HepG2 (cell line): ENCODE measurements around the gene RCE1. TPM values are rescaled to one million over a fixed set of nuclear protein-coding genes. Genes with fewer than 3 reads are reported as not detected.

Experiments used
- BCL3 ChIP-seq: sonication (generic); formaldehyde crosslinking; IDR thresholded peaks from 2 replicates; pipeline ENCODE4 v1.5.1; 2020; ENCODE audit warnings: mild to moderate bottlenecking, missing genetic modification reagents, moderate library complexity
- ETV5 ChIP-seq: IDR thresholded peaks from 2 replicates; pipeline ENCODE4 v1.6.1; 2018; ENCODE audit warnings: missing biosample characterization, missing genetic modification reagents, inconsistent platforms, borderline replicate concordance
- KLF13 ChIP-seq: sonication (generic); formaldehyde crosslinking; IDR thresholded peaks from 2 replicates; pipeline ENCODE4 v1.4.0; 2020; ENCODE audit warnings: mild to moderate bottlenecking, missing genetic modification reagents
- MAZ ChIP-seq, 2 experiments: sonication (generic) in 1 of 2; formaldehyde crosslinking in 1 of 2; IDR thresholded peaks; 2 replicates each; pipeline versions ENCODE4 v1.5.0 to v1.6.1; 2012 to 2020; ENCODE audit warnings: low read depth in 2 of 2, mild to moderate bottlenecking in 2 of 2, borderline replicate concordance in 1 of 2, improper control_type of control experiment in 1 of 2, low read length in 1 of 2, missing genetic modification reagents in 1 of 2, moderate library complexity in 1 of 2
- NFE2 ChIP-seq: sonication (generic); formaldehyde crosslinking; IDR thresholded peaks from 2 replicates; pipeline ENCODE4 v1.4.0; 2020; ENCODE audit warnings: missing genetic modification reagents
- PAF1 ChIP-seq: IDR thresholded peaks from 2 replicates; pipeline ENCODE4 v1.6.1; 2016; ENCODE audit warnings: missing genetic modification reagents, missing compliant biosample characterization
- PAWR ChIP-seq: sonication (generic); formaldehyde crosslinking; IDR thresholded peaks from 2 replicates; pipeline ENCODE4 v1.4.0; 2020; ENCODE audit warnings: missing genetic modification reagents, mild to moderate bottlenecking, borderline replicate concordance
- PHF5A ChIP-seq: IDR thresholded peaks from one replicate; pipeline ENCODE4 v1.6.1; 2018; ENCODE audit warnings: low read depth, missing genetic modification reagents; ENCODE audit not compliant: unreplicated experiment
- USF2 ChIP-seq, 2 experiments: sonication (generic) in 1 of 2; formaldehyde crosslinking in 1 of 2; IDR thresholded peaks; 2 replicates each; pipeline versions ENCODE4 v1.5.1 to v1.6.1; 2011 to 2020; ENCODE audit warnings: borderline replicate concordance in 1 of 2, low read depth in 1 of 2, low read length in 1 of 2, mild to moderate bottlenecking in 1 of 2, missing genetic modification reagents in 1 of 2, moderate library complexity in 1 of 2
- ZBTB7A ChIP-seq: sonication (generic); formaldehyde crosslinking; IDR thresholded peaks from 2 replicates; pipeline ENCODE4 v1.8.0; 2022; ENCODE audit warnings: mild to moderate bottlenecking, missing genetic modification reagents
- ZC3H4 ChIP-seq: sonication (generic); formaldehyde crosslinking; IDR thresholded peaks from 2 replicates; pipeline ENCODE4 v1.4.0; 2020; ENCODE audit warnings: missing genetic modification reagents, borderline replicate concordance
- ZNF224 ChIP-seq: sonication (generic); formaldehyde crosslinking; IDR thresholded peaks from 2 replicates; pipeline ENCODE4 v1.5.0; 2020; ENCODE audit warnings: mild to moderate bottlenecking, missing genetic modification reagents
- ZNF501 ChIP-seq: sonication (generic); formaldehyde crosslinking; IDR thresholded peaks from 2 replicates; pipeline ENCODE4 v1.5.1; 2020; ENCODE audit warnings: mild to moderate bottlenecking, moderate library complexity, missing genetic modification reagents
- ZNF878 ChIP-seq: sonication (generic); formaldehyde crosslinking; IDR thresholded peaks from 2 replicates; pipeline ENCODE4 v1.8.1; 2023; ENCODE audit warnings: mild to moderate bottlenecking, missing genetic modification reagents, moderate library complexity
- ZNF891 ChIP-seq: sonication (generic); formaldehyde crosslinking; IDR thresholded peaks from 2 replicates; pipeline ENCODE4 v1.5.0; 2020; ENCODE audit warnings: mild to moderate bottlenecking, missing genetic modification reagents
- ZSCAN12 ChIP-seq: sonication (generic); formaldehyde crosslinking; IDR thresholded peaks from 2 replicates; pipeline ENCODE4 v1.9.0; 2021; ENCODE audit warnings: mild to moderate bottlenecking, missing genetic modification reagents
- polyA plus RNA-seq, 8 experiments: library from polyadenylated mRNA; depleted of rRNA in 3 of 8; stranded (reverse) in 7 of 8; unstranded in 1 of 8; fragments of >200 nt; fragmentation: Illumina TruSeq in 4 of 8; extraction: Trizol in 4 of 8; gene quantifications; 2 replicates each; pipeline versions ENCODE4 v1.2.1 to v1.2.3, GENCODE V29; 2011 to 2016; ENCODE audit warnings: low read depth in 4 of 8, missing spikeins in 1 of 8, mixed read lengths in 1 of 8; ENCODE audit not compliant: insufficient read depth in 1 of 8
- total RNA-seq, 5 experiments: library from RNA; depleted of rRNA; stranded (reverse); fragments of >200 nt; fragmentation: Illumina TruSeq; extraction: Trizol; gene quantifications; 2 replicates each; pipeline ENCODE4 v1.2.3, GENCODE V29; 2016; ENCODE audit warnings: low read depth in 1 of 5
- TF ChIP-seq, protein P1 (sequence below): sonication (generic); formaldehyde crosslinking; IDR thresholded peaks from 2 replicates; pipeline ENCODE4 v1.4.0; 2020; ENCODE audit warnings: missing genetic modification reagents
- TF ChIP-seq, protein P2 (sequence below): IDR thresholded peaks from 2 replicates; pipeline ENCODE4 v1.6.1; 2016; ENCODE audit warnings: control low read depth
- TF ChIP-seq, protein P3 (sequence below): sonication (generic); formaldehyde crosslinking; IDR thresholded peaks from 2 replicates; pipeline ENCODE4 v1.9.0; 2021; ENCODE audit warnings: missing genetic modification reagents, mild to moderate bottlenecking, borderline replicate concordance

Gene RCE1
- total and polyA plus RNA-seq, 2 of the 13 experiments (the other 11 are each of a cell fraction or from before 2014, with no cell fraction given): 22.2 to 22.4 TPM

- TF ChIP-seq, protein P1, sequence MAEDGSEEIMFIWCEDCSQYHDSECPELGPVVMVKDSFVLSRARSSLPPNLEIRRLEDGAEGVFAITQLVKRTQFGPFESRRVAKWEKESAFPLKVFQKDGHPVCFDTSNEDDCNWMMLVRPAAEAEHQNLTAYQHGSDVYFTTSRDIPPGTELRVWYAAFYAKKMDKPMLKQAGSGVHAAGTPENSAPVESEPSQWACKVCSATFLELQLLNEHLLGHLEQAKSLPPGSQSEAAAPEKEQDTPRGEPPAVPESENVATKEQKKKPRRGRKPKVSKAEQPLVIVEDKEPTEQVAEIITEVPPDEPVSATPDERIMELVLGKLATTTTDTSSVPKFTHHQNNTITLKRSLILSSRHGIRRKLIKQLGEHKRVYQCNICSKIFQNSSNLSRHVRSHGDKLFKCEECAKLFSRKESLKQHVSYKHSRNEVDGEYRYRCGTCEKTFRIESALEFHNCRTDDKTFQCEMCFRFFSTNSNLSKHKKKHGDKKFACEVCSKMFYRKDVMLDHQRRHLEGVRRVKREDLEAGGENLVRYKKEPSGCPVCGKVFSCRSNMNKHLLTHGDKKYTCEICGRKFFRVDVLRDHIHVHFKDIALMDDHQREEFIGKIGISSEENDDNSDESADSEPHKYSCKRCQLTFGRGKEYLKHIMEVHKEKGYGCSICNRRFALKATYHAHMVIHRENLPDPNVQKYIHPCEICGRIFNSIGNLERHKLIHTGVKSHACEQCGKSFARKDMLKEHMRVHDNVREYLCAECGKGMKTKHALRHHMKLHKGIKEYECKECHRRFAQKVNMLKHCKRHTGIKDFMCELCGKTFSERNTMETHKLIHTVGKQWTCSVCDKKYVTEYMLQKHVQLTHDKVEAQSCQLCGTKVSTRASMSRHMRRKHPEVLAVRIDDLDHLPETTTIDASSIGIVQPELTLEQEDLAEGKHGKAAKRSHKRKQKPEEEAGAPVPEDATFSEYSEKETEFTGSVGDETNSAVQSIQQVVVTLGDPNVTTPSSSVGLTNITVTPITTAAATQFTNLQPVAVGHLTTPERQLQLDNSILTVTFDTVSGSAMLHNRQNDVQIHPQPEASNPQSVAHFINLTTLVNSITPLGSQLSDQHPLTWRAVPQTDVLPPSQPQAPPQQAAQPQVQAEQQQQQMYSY (CRISPR knock-in tag): no peak
- TF ChIP-seq, protein P2, sequence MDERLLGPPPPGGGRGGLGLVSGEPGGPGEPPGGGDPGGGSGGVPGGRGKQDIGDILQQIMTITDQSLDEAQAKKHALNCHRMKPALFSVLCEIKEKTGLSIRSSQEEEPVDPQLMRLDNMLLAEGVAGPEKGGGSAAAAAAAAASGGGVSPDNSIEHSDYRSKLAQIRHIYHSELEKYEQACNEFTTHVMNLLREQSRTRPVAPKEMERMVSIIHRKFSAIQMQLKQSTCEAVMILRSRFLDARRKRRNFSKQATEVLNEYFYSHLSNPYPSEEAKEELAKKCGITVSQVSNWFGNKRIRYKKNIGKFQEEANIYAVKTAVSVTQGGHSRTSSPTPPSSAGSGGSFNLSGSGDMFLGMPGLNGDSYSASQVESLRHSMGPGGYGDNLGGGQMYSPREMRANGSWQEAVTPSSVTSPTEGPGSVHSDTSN (CRISPR knock-in tag): peak; percentile 38; the same call in 1 of the 2 replicates
- no peak for TF ChIP-seq PAF1 (CRISPR knock-in tag)
- no peak for TF ChIP-seq BCL3
- TF ChIP-seq, protein P3, sequence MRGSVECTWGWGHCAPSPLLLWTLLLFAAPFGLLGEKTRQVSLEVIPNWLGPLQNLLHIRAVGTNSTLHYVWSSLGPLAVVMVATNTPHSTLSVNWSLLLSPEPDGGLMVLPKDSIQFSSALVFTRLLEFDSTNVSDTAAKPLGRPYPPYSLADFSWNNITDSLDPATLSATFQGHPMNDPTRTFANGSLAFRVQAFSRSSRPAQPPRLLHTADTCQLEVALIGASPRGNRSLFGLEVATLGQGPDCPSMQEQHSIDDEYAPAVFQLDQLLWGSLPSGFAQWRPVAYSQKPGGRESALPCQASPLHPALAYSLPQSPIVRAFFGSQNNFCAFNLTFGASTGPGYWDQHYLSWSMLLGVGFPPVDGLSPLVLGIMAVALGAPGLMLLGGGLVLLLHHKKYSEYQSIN (CRISPR knock-in tag): no peak
- TF ChIP-seq ZBTB7A: no peak
- no peak for TF ChIP-seq PAWR
- no peak for TF ChIP-seq MAZ (IDR thresholded peaks at IDR 0.05; ENCODE audit: borderline replicate concordance, low read depth, low read length)
- no peak for TF ChIP-seq MAZ (CRISPR knock-in tag; IDR thresholded peaks at IDR 0.05; ENCODE audit: low read depth)
- TF ChIP-seq ZNF224 (CRISPR knock-in tag): no peak
- no peak for TF ChIP-seq USF2 (IDR thresholded peaks at IDR 0.05; ENCODE audit: low read depth, low read length)
- no peak for TF ChIP-seq USF2 (CRISPR knock-in tag; IDR thresholded peaks at IDR 0.05; ENCODE audit: borderline replicate concordance)
- TF ChIP-seq NFE2 (CRISPR knock-in tag): no peak
- no peak for TF ChIP-seq ZNF878
- TF ChIP-seq ETV5 (CRISPR knock-in tag): peak; percentile 39; the same call in 1 of the 2 replicates
- TF ChIP-seq PHF5A (CRISPR knock-in tag): peak; percentile 52
- no peak for TF ChIP-seq ZC3H4 (CRISPR knock-in tag)
- TF ChIP-seq ZSCAN12 (CRISPR knock-in tag): no peak
- TF ChIP-seq KLF13 (CRISPR knock-in tag): no peak
- TF ChIP-seq ZNF891 (CRISPR knock-in tag): no peak
- no peak for TF ChIP-seq ZNF501 (CRISPR knock-in tag)
Measured at GRCh38 chr11:66891851-66892660, 48.8 kb downstream of the RCE1 start (continued).
